ENCODE results near the gene BRD2.

DNA sequence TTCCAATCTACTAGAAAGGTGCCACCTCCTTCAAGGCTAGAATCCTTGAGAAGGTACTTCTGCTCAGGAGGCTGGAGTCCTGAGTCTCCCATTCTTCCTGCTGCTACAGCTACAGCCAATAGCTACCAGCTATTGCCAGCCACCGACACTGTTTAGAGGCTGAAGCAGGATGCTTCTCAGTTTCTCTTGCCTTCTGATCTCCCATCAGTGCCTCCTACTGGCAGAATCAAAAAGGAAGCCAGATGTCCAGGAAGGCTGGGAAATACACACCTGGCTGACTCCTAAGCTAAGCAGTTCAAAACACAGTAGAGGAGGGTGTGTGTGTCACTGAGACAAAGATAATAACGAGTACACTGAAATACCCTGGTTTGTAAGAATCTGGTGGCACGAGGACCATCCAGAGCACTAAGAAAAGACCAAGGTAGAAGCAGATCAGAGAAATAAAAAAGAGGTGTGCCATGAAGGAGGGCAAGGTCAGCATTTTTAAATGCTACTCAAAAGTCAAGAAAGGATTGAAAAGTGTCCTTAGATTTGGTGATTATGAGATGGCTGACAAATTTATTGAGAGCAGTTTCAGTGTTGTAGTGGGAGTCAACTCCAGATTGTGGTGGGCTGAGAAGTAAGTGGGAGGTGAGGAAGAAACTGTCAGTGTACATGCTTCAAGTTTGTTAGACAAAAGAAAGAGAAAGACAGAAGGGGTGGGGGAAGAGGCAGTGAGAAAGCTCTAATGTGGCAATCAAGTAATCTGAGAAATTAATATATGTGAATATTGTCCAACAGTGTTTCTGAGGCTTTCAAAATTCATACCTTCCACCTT is 13.2 kb upstream of the BRD2 start:
- TF ChIP-seq, protein P1, sequence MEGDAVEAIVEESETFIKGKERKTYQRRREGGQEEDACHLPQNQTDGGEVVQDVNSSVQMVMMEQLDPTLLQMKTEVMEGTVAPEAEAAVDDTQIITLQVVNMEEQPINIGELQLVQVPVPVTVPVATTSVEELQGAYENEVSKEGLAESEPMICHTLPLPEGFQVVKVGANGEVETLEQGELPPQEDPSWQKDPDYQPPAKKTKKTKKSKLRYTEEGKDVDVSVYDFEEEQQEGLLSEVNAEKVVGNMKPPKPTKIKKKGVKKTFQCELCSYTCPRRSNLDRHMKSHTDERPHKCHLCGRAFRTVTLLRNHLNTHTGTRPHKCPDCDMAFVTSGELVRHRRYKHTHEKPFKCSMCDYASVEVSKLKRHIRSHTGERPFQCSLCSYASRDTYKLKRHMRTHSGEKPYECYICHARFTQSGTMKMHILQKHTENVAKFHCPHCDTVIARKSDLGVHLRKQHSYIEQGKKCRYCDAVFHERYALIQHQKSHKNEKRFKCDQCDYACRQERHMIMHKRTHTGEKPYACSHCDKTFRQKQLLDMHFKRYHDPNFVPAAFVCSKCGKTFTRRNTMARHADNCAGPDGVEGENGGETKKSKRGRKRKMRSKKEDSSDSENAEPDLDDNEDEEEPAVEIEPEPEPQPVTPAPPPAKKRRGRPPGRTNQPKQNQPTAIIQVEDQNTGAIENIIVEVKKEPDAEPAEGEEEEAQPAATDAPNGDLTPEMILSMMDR (IDR thresholded peaks at IDR 0.05) = no peak
- TF ChIP-seq POLR2A (IDR thresholded peaks at IDR 0.05) = no peak
- no peak for TF ChIP-seq EP300 (IDR thresholded peaks at IDR 0.05)
